NCI-H2196 treated with DMSO at 0.1 percent for 48 hours (cell line): ENCODE measurements around the gene ZNF646.

Experiments used
- DNase-seq: peaks from one replicate; lab custom pipeline; 2025; ENCODE audit not compliant: unreplicated experiment; lab: John Stamatoyannopoulos, UW

The ZNF646 gene, protein sequence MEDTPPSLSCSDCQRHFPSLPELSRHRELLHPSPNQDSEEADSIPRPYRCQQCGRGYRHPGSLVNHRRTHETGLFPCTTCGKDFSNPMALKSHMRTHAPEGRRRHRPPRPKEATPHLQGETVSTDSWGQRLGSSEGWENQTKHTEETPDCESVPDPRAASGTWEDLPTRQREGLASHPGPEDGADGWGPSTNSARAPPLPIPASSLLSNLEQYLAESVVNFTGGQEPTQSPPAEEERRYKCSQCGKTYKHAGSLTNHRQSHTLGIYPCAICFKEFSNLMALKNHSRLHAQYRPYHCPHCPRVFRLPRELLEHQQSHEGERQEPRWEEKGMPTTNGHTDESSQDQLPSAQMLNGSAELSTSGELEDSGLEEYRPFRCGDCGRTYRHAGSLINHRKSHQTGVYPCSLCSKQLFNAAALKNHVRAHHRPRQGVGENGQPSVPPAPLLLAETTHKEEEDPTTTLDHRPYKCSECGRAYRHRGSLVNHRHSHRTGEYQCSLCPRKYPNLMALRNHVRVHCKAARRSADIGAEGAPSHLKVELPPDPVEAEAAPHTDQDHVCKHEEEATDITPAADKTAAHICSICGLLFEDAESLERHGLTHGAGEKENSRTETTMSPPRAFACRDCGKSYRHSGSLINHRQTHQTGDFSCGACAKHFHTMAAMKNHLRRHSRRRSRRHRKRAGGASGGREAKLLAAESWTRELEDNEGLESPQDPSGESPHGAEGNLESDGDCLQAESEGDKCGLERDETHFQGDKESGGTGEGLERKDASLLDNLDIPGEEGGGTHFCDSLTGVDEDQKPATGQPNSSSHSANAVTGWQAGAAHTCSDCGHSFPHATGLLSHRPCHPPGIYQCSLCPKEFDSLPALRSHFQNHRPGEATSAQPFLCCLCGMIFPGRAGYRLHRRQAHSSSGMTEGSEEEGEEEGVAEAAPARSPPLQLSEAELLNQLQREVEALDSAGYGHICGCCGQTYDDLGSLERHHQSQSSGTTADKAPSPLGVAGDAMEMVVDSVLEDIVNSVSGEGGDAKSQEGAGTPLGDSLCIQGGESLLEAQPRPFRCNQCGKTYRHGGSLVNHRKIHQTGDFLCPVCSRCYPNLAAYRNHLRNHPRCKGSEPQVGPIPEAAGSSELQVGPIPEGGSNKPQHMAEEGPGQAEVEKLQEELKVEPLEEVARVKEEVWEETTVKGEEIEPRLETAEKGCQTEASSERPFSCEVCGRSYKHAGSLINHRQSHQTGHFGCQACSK (N-terminal part only)

DNA sequence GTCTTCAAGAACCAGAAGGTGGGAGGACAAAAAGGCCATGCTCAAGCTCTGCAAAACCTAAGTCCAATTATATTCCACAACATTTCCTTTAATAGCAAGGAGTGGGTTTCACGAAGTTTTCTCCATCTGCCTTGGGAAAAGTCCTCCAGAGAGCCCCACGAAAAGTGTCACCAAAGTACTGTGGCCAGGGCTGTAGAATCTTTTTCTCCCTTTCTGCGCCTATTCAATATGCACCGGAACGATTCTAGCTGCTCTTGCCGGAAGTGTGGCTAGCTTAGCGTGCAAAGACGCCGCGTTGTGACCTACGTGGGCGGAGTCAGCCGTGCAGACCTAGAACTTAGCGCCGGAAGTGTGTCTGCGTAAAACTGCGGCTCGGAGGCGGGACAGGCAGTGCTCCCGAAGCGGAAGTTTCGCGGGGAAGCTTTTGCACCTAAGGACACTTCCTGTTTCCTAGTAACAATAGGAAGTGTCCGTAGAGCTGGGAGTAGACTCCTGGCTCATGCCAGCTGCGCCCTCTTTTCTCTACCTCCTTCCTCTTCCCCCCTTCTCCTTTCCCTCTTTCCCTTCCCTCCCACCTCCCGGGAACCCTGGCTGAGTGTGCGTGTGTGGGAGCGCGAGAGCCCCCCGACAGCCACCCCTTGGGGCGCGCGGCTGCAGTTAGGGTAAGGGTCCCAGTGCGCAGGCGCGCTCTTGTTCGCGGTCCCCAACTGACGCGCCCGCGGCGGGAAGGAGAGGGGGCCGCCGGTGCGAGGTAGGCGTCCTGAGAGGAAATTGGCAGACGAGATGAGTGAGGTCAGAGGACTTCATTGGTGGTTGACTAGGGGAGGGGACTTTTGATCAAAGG, at the start of gene ZNF646, which contains the start of gene ZNF668:
TSS of gene ZNF646 (plus strand) at position 453 of the 844 bp plus-strand sequence. CDS start 1,903 bp downstream, outside the sequence.
TSS of gene ZNF668 (minus strand) at position 271 of the 844 bp plus-strand sequence. CDS start 9,781 bp downstream, outside the sequence.
- DNase-seq = peak; percentile 99

GRCh38 chr16:31025339-31025738, 48.9 kb upstream of the ZNF646 start:
- DNase-seq = no peak

GRCh38 chr16:31029272-31029671, 45.0 kb upstream of the ZNF646 start:
- DNase-seq = no peak

DNA sequence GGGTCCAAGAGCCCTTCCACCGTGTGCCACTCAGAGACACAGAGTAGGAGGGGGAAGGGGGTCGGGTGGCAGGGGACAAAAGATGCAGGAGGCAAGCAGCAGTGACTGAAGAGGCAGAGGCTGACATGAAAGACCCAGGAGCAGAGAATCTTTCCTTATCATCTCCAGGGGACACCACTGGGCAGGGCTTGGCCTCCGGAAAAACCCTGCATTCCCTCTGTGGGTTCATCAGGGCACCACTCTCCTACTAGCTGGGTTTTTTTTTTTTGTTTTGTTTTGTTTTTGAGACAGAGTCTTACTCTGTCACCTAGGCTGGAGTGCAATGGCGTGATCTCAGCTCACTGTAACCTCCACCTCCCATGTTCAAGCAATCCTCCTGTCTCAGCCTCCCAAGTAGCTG, 42.9 kb upstream of the ZNF646 start:
- no peak for DNase-seq

DNA sequence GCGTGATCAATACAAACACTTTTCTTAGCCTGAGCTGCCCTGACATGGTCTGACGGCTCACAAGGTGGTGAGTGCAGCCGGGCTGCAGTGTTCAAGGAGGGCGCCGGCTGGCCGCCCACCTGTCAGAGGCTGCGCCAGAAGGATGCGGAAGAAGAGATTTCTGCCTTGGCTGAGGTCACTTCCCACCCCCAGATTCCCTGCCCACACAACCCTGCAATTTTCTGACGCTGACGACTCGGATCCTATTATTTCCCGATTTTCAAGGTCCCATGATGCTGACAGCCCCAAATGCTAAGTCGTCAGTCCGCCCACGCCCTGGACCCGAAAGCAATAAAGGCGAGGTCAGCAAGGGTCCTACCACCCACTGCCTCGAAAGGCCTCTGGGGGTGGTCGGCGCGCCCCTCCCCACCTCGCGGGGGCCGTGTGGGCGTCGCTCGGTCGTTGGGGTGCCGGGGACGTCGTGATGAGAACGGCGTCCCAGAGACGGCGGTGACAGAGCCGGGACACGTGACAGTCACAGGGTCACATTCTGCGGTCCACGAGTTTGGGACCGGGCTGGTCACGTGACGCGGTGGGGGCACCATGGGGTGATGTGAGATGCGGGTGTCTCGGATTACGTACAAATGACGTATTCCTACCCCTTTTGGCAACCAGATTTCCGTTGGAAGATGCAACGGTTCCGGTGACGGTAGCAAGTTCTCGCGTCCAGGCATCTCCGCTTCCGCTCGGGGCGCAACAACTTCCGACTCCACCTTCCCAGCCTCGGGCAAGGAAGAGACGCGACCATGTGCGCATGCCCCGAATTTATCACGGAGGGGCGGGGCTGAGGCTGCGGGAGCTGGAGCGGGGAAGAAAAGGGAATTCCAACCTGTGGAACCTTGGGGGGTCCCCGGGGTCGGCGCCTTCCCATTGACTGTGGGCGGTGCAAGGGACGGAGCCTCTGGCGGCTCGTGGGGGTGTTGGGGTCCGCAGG, 41.2 kb upstream of the ZNF646 start, which contains the start of gene STX4:
TSS of gene STX4 (plus strand) at position 823 of the 973 bp plus-strand sequence. CDS start 248 bp downstream, outside the sequence.
- DNase-seq = peak; percentile 84

GRCh38 chr16:31033709-31034492, 40.3 kb upstream of the ZNF646 start:
- peak; percentile 73 for DNase-seq

- no peak for DNase-seq
These were observed 37.5 kb upstream of the ZNF646 start for GRCh38 chr16:31036691-31037090.

DNA sequence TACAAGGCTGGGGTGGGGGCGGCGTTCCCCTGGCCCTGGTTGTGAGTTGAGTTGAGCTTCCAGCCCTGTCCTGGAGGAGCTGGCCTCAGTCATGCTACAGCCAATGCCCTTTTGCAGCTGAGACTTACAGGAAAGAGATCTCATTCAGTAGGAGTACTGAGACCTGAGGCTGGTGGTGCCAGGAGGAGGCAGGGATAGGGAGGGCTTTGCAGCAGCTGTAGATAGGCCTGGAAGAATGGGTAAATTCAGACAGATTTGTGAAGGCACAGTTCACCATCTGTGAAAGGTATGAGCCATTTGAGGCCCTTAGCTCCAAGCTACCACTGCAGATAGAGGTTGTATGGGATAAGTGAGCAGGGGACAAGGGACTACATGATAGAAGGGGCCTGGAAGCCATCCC, 35.2 kb upstream of the ZNF646 start:
- DNase-seq = no peak

DNA sequence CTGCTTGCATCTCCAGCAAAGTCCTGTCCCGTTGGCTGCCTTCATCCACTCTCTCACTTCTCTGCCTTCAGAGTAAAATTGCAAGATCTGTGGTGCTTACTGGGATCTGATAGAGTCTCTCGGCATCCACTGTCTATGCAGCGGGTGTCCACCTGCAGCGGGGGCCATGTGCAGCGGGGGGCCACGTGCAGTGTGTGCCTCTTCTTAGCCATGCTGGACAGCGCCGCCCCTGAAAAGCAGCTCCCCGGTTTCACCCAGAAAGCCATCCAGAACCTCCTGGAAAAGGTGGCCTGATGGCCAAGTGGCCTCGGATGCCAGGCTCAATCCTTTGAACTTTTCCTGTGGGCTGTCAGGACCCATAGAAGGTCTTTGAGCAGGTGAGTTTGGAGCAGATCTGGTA, 31.4 kb upstream of the ZNF646 start:
- DNase-seq = no peak

DNA sequence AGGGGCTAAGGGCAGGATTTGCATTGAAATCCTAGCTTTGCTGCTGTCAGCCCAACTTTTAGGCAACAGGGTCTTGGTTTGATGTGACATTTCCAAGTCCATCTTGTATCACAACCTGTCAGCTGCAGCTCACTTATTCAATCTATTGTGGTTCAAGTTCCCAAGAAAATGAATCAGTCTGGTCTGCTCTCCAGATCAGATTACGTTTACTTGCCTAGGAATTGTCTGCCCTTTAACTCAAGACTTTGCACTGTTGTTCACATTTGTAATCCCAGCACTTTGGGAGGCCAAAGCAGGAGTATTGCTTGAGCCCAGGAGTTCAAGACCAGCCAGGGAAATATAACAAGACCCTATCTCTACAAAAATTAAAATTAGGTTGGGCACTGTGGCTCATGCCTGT, 30.9 kb upstream of the ZNF646 start:
- no peak for DNase-seq

DNA sequence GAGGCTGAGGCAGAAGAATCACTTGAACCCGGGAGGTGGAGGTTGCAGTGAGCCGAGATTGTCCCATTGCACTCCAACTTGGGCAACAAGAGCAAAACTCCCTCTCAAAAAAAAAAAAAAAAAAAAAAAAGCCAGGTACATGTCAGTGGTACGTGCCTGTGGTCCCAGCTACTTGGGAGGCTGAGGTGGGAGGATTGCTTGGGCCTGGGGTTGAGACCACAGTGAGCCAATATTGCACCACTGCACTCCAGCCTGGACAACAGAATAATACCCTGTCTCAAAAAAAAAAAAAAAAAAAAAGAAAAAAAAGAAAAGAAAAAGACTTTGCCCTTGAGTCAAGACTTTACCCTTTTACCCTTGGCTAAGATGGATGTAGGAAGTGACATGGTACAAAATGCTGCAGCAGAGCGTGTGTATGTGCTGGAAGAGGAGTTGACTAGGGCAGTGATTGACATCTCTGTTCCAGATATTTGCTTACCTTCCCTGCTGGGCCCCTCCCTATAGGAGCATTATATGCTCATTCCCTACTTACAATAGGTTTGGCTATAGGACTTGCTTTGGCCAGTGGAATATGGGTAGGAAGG, 30.2 kb upstream of the ZNF646 start:
- DNase-seq = no peak

- no peak for DNase-seq
These were observed 23.8 kb upstream of the ZNF646 start for GRCh38 chr16:31050280-31051030.

DNA sequence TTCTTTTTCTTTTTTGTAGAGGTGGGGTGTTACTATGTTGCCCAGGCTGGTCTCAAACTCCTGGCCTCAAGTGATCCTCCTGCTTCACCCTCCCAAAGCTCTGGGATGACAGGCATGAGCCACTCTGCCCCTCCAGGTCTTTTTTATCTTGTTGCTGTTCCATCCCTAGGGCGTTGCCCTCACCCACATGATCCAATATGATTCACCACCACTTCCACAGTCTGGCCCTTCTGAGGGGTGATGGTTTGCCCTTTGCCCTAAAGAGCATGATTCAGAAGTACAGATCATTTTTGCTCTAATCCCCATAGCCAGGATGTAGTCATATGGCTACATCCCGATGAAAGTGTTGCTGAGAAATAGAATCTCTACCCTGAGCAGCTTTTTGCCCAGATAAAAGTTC, 22.1 kb upstream of the ZNF646 start:
- no peak for DNase-seq

DNA sequence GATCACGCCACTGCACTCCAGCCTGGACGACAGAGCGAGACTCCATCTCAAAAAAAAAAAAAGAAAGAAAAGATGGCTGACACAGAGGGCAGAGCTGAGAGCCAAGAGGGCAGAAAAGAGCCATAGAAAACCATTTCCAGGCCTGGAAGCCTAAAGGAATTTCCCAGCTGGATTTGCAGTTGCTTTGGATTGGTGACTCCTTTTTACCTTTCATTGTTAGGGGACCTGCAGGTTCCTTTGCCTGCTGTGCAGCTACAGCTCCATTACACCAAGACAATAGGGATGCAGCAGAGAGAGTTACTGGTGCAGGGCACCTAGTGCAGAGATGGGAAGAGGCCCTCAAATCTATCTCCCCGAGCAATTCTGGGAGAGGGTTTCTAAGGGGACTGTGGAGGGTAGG, 18.6 kb upstream of the ZNF646 start:
- no peak for DNase-seq

DNA sequence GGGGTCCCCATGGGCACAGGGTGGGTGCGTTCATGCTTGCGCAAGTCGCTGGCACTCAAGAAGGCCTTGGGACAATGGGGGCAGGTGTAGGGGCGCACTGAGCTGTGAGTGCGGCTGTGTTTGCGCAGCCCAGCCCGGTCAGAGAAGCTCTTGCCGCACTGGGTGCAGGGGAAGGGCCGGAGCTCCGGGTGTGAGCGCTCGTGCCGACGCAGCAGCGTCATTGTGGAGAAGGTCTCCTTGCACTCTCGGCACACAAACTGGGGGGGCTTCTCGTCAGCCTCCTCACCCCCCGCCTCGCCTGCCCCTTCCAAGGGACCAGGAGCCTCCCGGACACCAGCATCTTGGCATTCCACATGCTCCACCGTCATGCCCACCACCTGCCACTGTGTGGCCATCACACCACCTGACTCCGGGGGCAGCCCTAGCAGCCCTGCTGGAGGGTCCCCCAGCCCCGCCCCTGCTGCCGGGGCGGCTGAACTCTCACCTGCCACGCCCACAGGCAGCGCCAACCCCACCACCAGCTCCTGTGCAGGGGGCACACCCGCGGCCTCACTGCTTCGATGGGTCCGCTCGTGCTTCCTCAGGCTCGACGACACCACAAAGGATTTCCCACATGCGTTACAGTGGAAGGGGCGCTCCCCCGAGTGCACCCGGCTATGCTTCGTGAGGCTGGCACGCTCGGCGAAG, 13.0 kb upstream of the ZNF646 start:
- DNase-seq = no peak

- DNase-seq = no peak
These were observed 12.3 kb upstream of the ZNF646 start for GRCh38 chr16:31061813-31062440.
